GM18505 (cell line): Measurements from ENCODE around the gene MOB3A.
A peak's percentile ranks its signal among the peaks of the same experiment; 100 is the strongest.
"Not testable (repeated sequence)": the region's sequence is repeated elsewhere in the genome, so short reads cannot be mapped to it uniquely, and the experiment has no call there.

Experiments used
- ATAC-seq: cut with Tn5 transposase; IDR thresholded peaks from one replicate; pipeline ENCODE4 v1.9.1; 2021; ENCODE audit not compliant: unreplicated experiment
- POLR2A ChIP-seq: IDR thresholded peaks from 4 replicates; pipeline ENCODE4 v1.6.1; 2011; ENCODE audit warnings: borderline replicate concordance; ENCODE audit not compliant: insufficient read depth, insufficient read length; ENCODE audit errors: extremely low read depth

The MOB3A gene

DNA sequence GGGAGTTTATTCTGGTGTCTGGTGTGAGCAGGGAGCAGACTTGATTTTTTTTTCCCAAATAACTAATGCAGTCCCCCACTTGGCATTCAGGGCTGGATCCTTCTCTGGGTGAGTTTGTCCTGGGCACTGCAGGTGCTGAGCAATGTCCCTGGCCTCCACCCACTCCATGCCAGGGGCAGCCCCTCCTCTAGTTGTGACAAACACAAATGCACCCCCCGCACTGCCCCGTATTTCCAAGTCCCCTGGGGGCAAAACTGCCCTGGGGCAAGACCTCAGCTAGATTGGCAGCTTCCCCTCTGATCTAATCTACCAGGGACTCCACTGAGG is 6.4 kb downstream of the MOB3A start:
- ATAC-seq, result no peak
- TF ChIP-seq POLR2A, result peak; percentile 6

- ATAC-seq, result no peak
- TF ChIP-seq POLR2A, result no peak
These were observed 7.0 kb downstream of the MOB3A start for GRCh38 chr19:2089001-2089711.

DNA sequence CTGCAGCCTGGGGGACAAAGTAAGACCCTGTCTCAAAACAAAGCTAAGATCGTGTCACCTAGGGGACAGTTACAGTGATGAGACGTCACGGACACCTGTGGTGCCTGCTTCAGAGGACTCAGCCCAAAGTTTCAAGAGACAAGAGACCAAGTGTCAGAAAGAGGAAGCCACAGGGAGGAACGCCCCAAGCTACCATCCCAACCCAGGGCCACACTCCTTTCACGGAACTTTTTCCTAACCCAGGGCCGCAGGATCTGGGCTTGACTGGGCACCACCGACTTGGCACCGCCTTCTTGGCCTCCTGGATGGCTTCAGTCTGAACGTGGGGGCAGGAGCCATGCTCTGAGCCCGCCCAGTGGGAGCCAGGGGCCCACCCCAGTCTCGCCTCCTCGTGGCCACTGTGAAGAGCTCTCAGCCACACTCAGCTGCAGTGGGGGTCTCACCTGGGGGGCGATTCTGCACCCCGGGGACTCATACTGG is 8.5 kb downstream of the MOB3A start:
- no peak for ATAC-seq
- peak; percentile 45 for TF ChIP-seq POLR2A

DNA sequence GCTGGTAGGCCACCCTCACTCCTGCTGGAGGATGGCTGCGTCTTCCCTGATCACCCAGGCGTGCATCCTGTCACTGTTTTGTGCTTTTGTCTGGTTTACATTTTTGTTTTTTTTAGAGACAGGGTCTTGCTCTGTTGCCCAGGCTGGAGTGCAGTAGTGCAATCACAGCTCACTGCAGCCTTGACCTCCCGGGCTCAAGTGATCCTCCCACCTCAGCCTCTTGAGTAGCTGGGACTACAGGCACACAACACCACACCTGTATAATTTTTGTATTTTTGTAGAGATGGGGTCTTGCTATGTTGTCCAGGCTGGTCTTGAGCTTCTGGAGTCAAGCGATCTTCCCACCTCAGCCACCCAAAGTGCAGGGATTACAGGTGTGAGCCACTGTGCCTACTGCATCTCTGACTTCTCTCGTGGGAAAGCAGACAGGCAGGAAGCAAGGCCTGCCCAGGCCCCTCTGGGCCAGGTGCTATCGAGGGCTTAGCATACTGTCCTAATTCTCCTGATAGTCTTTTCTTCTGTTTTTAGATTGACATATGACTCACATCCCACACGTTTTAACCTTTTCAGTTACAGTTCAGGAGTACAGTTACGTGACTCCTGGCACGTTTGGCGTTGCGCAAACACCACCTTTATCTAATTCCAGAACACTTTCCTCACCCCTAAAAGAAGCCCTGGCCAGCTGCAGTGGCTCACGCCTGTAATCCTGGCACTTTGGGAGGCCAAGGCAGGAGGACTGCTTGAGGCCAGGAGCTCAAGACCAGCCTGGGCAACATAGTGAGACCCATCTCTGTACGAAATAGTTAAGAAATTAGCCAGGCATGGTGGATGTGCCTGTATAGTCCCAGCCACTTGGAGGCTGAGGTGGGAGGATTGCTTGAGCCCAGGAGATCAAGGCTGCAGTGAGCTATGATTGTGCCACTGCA is 9.2 kb downstream of the MOB3A start:
- peak; percentile 59 for TF ChIP-seq POLR2A
- not testable (repeated sequence) for ATAC-seq

GRCh38 chr19:2084993-2085720 is 11.0 kb downstream of the MOB3A start:
- peak; percentile 86 for TF ChIP-seq POLR2A

DNA sequence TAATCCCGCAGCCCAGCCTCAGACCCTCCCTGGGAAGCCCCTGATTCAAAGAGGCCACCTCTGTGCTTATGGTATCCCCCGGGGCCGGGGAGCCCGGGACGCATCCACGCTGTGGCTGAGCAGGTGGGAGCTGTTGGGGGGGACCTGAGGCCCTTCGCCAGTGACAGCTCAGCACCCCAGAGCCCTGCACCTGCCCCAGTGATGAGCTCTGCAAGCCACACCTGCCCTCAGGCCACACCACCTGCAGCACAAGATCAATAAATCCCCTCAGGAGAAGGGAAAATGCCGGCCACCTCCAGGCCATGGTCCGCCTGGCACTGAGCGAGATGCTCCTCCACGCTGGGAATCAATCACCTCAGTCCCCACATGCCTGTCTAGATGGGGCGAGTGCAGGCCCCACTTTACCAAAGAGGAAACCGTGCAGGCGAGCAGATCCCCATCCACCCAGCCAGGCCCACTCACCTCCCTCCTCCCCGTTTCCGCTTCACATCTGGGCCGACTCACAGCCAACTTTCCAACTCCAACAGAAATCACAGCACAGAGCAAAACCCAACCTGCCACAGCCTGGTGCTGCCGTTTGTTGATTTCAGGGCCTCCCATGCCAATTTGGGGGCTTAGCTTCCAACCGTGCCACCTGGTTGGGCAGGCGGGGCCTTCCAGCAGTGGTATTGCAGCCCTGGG is 12.8 kb downstream of the MOB3A start:
- peak; percentile 72 for TF ChIP-seq POLR2A

More at GRCh38 chr19:2084993-2085720, 11.0 kb downstream of the MOB3A start:
- ATAC-seq, result peak; percentile 35

DNA sequence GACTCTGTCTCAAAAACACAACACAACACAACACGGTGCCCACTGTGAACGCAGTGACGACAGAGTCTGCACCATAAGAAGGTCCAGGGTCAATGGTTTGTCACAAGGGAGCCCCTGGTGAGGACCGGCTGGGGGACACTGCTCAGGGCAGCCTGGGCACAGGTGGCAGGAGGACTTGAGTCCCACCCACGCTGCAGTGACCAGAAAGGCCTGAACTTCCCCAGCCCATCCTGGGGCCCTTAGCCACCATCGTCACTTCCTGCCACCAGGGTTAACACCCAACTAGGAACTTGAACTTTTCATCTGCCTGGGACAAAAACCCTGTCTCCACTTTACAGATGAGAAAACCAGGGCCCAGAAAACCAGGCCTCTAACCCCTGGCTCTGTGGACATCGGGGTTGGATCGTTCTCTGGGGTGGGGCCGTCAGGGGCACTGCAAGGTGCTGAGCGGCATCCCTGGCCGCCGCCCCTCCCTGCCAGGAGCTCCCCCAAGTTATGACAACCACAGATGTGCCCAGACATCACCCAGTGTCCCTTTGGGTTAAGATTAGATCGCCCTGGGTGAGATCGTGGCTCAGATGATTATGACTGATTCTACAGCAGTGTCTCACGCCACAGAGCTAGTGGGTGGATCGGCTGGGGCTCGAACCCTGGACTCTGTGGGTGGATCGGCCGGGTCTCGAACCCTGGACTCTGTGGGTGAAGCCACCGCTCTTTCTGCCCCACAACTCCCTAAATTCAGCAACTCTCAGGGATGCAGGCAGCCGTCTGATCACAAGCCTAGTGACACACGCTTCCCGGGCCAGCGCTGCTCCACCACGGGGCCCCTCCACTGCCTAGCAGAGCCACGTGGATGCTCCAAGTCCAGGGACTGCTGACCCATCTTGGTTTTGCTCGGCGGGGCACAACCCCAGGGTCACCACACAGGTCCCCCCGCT is 14.0 kb downstream of the MOB3A start:
- ATAC-seq, result no peak

More for the DNA sequence above, 12.8 kb downstream of the MOB3A start:
- no peak for ATAC-seq

GRCh38 chr19:2080336-2080988 is 15.7 kb downstream of the MOB3A start:
- no peak for ATAC-seq
- no peak for TF ChIP-seq POLR2A

More for the DNA sequence above, 14.0 kb downstream of the MOB3A start:
- peak; percentile 47 for TF ChIP-seq POLR2A

GRCh38 chr19:2079865-2080301 is 16.2 kb downstream of the MOB3A start:
- no peak for ATAC-seq
- no peak for TF ChIP-seq POLR2A

- no peak for ATAC-seq
- no peak for TF ChIP-seq POLR2A
These were observed 16.9 kb downstream of the MOB3A start for GRCh38 chr19:2079076-2079864.

DNA sequence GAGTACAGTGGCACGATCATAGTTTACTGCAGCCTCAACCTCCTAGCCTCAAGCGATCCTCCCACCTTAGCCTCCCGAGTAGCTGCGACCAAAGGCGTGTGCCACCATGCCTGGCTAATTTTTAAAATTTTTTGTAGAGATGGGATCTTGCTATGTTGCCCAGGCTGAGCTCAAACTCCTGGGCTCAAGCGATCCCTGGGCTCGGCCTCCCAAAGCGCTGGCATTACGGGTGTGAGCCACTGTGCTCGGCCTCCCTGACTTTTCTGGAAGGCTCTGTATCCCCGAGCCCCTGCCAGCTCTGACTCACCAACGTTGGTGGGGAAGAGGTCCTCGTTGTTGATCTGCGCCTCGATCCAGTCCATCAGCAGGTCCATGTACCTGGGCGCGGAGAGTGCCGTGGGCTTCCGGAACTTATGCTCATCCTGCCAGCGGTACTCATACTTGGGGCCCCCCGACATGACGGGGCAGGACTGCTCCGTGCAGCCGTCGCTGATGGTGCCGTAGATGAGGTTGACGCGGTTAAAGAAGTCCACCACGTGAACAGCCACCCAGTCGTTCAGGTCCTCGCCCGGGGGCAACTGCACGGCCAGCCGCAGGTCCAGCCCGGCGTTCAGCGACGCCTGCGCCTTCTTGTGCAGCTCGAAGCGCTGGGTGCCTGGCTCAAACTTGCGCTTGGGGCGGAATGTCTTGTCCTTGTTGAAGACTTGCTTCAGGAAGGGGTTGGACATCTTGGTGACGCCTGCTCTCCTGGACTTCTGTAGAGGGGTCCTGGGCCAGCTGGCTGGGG is 18.1 kb downstream of the MOB3A start:
- TF ChIP-seq POLR2A, result no peak
- ATAC-seq, result no peak
